Lung (tissue), 12 donors: ENCODE results near the gene METAP2. TPM values are rescaled to one million over a fixed set of nuclear protein-coding genes. Genes with fewer than 3 reads are reported as not detected.

Source experiments
- ATAC-seq: fragments of 200-7000 bp; cut with Tn5 transposase; one replicate; pipeline ENCODE4 v1.9.1; 2020; ENCODE audit warnings: moderate number of reproducible peaks; ENCODE audit not compliant: insufficient read depth, low FRiP score
- DNase-seq, 3 donors: peaks; one replicate each; pipeline ENCODE4 v3.0.0-alpha.2; 2013 to 2017
- H3K27ac ChIP-seq, 2 donors: one replicate each; pipeline ENCODE4 v1.5.1; 2013; ENCODE audit warnings: mild to moderate bottlenecking in 2 of 2, moderate library complexity in 2 of 2, control low read depth in 1 of 2, inconsistent platforms in 1 of 2, low read depth in 1 of 2, low read length in 1 of 2
- H3K27me3 ChIP-seq, 3 donors: one replicate each; pipeline ENCODE4 v1.5.1; 2013; ENCODE audit warnings: low read length in 2 of 3; ENCODE audit not compliant: control insufficient read depth in 3 of 3, insufficient read depth in 3 of 3
- H3K36me3 ChIP-seq, 4 donors: one replicate each; pipeline ENCODE4 v1.5.1; 2013; ENCODE audit warnings: low read length in 4 of 4, mild to moderate bottlenecking in 1 of 4, moderate library complexity in 1 of 4; ENCODE audit not compliant: control insufficient read depth in 4 of 4, insufficient read depth in 4 of 4
- H3K4me1 ChIP-seq, 5 donors: one replicate each; pipeline ENCODE4 v1.5.1; 2013; ENCODE audit warnings: low read length in 5 of 5, mild to moderate bottlenecking in 2 of 5, moderate library complexity in 1 of 5; ENCODE audit not compliant: control insufficient read depth in 5 of 5, insufficient read depth in 5 of 5
- H3K4me3 ChIP-seq: one replicate; pipeline ENCODE4 v1.5.1; 2013; ENCODE audit warnings: mild to moderate bottlenecking, control low read depth, moderate library complexity
- H3K9ac ChIP-seq, 2 donors: one replicate each; pipeline ENCODE4 v1.5.1; 2013; ENCODE audit warnings: low read length in 2 of 2, control low read depth in 1 of 2; ENCODE audit not compliant: insufficient read depth in 1 of 2
- H3K9me3 ChIP-seq, 4 donors: one replicate each; pipeline ENCODE4 v1.5.1; 2013; ENCODE audit warnings: low read length in 3 of 4, mild to moderate bottlenecking in 1 of 4, moderate library complexity in 1 of 4; ENCODE audit not compliant: control insufficient read depth in 4 of 4, insufficient read depth in 3 of 4
- CTCF ChIP-seq: IDR thresholded peaks from 2 replicates; pipeline ENCODE4 v1.5.1; 2012; ENCODE audit warnings: mild to moderate bottlenecking; ENCODE audit errors: control extremely low read depth, extremely low read depth
- WGBS, 2 donors: extraction: QIAGEN DNeasy Blood & Tissue Kit; methylation state at CpG; one replicate each; pipeline ENCODE4 v1.1.7; 2013; 5-methylcytosine and 5-hydroxymethylcytosine counted together
- polyA plus RNA-seq, 2 donors: library from polyadenylated mRNA; stranded (reverse); fragments of 200-250 nt; gene quantifications; one replicate each; pipeline ENCODE4 v1.2.1, GENCODE V29; 2013
- total RNA-seq, 2 donors: library from RNA; depleted of rRNA in 1 of 2; stranded (reverse); fragments of >200 nt in 1 of 2; gene quantifications; one replicate each; pipeline ENCODE4 v1.2.1, GENCODE V29; 2014 to 2021
- donor health status: control.
- donor health status: control.
- donor health status: Bipolar disorder and iron deficiency.
- donor health status: healthy.
- donor health status: DM: yes; HTN: yes; CAD: no.

The METAP2 gene
- total and polyA plus RNA-seq, 4 donors = 49.1 to 60.4 (median 51.4) TPM

GRCh38 chr12:95495433-95495832, 21.5 kb downstream of the METAP2 start:
- DNase-seq = no peak

GRCh38 chr12:95497031-95497430, 23.1 kb downstream of the METAP2 start:
- Histone ChIP-seq H3K9ac (no peak overlapping the region), H3K9me3 (peaks cover 0 to 6% (median 1%) of the 10 kb centered on the region in 4 donors), H3K4me3 (no peak overlapping the region), H3K27ac (no peak overlapping the region), H3K27me3 (no peaks in the 10 kb centered on the region), H3K36me3 (peaks cover 8 to 46% (median 31%) of the 10 kb centered on the region in 4 donors), H3K4me1 (no peaks in the 10 kb centered on the region)
- ATAC-seq = no peak
- no peak for DNase-seq
- 92 to 93% methylated on average over 4 of the region's 4 CpGs for WGBS, 2 donors
- TF ChIP-seq CTCF = no peak

More at GRCh38 chr12:95495433-95495832, 21.5 kb downstream of the METAP2 start:
- Histone ChIP-seq H3K4me1 (no peaks in the 10 kb centered on the region), H3K4me3 (no peak overlapping the region), H3K27me3 (no peaks in the 10 kb centered on the region), H3K36me3 (peaks cover 10 to 57% (median 26%) of the 10 kb centered on the region in 4 donors), H3K27ac (no peak overlapping the region), H3K9ac (no peak overlapping the region), H3K9me3 (peaks cover 0 to 6% (median 1%) of the 10 kb centered on the region in 4 donors)
- WGBS, 2 donors = 65 to 81% methylated on average over 1 of the region's 1 CpG
- no peak for ATAC-seq
- no peak for TF ChIP-seq CTCF

GRCh38 chr12:95498968-95499367, 25.0 kb downstream of the METAP2 start:
- 96 to 98% methylated on average over 5 of the region's 5 CpGs for WGBS, 2 donors
- peaks cover 0 to 4% (median 0%) of the 10 kb centered on the region in 5 donors for H3K4me1 ChIP-seq
- ATAC-seq (no peak), DNase-seq (no peak)
- peaks cover 11 to 50% (median 36%) of the 10 kb centered on the region in 4 donors for H3K36me3 ChIP-seq
- no peaks in the 10 kb centered on the region for H3K27me3 ChIP-seq
- TF ChIP-seq CTCF = no peak
- peaks cover 0 to 6% (median 1%) of the 10 kb centered on the region in 4 donors for H3K9me3 ChIP-seq
- no peak overlapping the region for H3K4me3 ChIP-seq
- no peak overlapping the region for H3K27ac ChIP-seq
- no peak overlapping the region for H3K9ac ChIP-seq

GRCh38 chr12:95499772-95500171, 25.8 kb downstream of the METAP2 start:
- ATAC-seq (no peak), DNase-seq (no peak)
- peaks cover 19 to 55% (median 42%) of the 10 kb centered on the region in 4 donors for H3K36me3 ChIP-seq
- peaks cover 0 to 5% (median 0%) of the 10 kb centered on the region in 5 donors for H3K4me1 ChIP-seq
- WGBS, 2 donors = 92 to 93% methylated on average over 2 of the region's 2 CpGs
- H3K4me3 ChIP-seq = no peak overlapping the region
- peaks cover 0 to 6% (median 1%) of the 10 kb centered on the region in 4 donors for H3K9me3 ChIP-seq
- no peaks in the 10 kb centered on the region for H3K27me3 ChIP-seq
- no peak for TF ChIP-seq CTCF
- H3K27ac ChIP-seq = no peak overlapping the region
- H3K9ac ChIP-seq = no peak overlapping the region
